ENCODE measurements around the gene DCC. TPM values are rescaled to one million over a fixed set of nuclear protein-coding genes. Genes with fewer than 3 reads are reported as not detected.

Gene DCC
- total and polyA plus RNA-seq, 2 of the 8 experiments (the other 6 are each of a cell fraction or from before 2014, with no cell fraction given) = 0.14 to 1.4 TPM

DNA sequence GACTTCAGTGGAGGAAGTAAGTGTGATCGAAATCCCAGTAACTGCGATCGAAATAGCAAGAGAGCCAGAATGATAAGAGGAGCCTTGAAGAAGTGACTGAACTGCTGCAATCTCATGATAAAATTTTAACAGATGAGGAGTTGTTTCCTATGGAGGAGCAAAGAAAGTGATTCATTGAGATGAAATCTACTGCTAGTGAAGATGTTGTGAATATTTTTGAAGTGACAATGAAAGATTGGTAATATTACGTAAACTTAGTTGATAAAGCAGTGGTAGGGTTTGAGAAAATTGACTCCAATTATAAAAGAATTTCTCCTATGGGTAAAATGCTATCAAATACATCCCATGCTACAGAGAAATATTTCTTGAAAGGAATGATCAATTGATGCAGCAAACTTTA, 1103.8 kb downstream of the DCC start:
- no peaks in the 10 kb centered on the region for H3K23me2 ChIP-seq (ENCODE audit: low read depth, low read length)
- no peak for DNase-seq (ENCODE audit: low read depth in 1 of 2, low spot score in 2 of 2)
- no peak overlapping the region for H3K4me2 ChIP-seq (ENCODE audit: insufficient read depth in 1 of 2, low read depth in 2 of 2, low read length in 2 of 2)
- H3K14ac ChIP-seq (ENCODE audit: insufficient read length) = no peak overlapping the region
- H2AFZ ChIP-seq (ENCODE audit: low read length) = no peak overlapping the region
- H3K4me3 ChIP-seq (ENCODE audit: extremely low read depth in 1 of 4, insufficient read depth in 2 of 4, low read depth in 3 of 4, low read length in 4 of 4) = no peak overlapping the region
- no peaks in the 10 kb centered on the region for H3K36me3 ChIP-seq (ENCODE audit: control insufficient read depth in 2 of 4, insufficient read depth in 4 of 4, low read length in 3 of 4)
- WGBS, 2 experiments (ENCODE audit: extremely low coverage in 1 of 2, insufficient coverage in 1 of 2, insufficient read length in 1 of 2, insufficient replicate concordance in 2 of 2, low coverage in 1 of 2, low lambda C conversion rate in 2 of 2, missing lambda C conversion rate in 1 of 2) = 96% methylated on average over 4 of the region's 4 CpGs; no CpG with 5 or more reads in 1 of the 2 experiments
- FAIRE-seq = no peak
- H2BK12ac ChIP-seq (ENCODE audit: low read depth, low read length) = no peak overlapping the region
- TF ChIP-seq SP4 (IDR thresholded peaks at IDR 0.05; ENCODE audit: low read length) (no peak), SRF (IDR thresholded peaks at IDR 0.05; ENCODE audit: low read depth, low read length) (no peak), CHD1 (IDR thresholded peaks at IDR 0.05; ENCODE audit: low read depth, low read length) (no peak), TBP (IDR thresholded peaks at IDR 0.05; ENCODE audit: low read depth, low read length) (no peak), CHD2 (IDR thresholded peaks at IDR 0.05; ENCODE audit: low read length) (no peak), CBX8 (IDR thresholded peaks at IDR 0.05; ENCODE audit: borderline replicate concordance, low read depth, low read length) (no peak), CTCF (IDR thresholded peaks at IDR 0.05; ENCODE audit: control extremely low read depth in 1 of 3, insufficient read depth in 1 of 3, low read depth in 1 of 3, low read length in 3 of 3) (no peak), BACH1 (IDR thresholded peaks at IDR 0.05; ENCODE audit: low read length) (no peak)
- TF ChIP-seq, protein P1, sequence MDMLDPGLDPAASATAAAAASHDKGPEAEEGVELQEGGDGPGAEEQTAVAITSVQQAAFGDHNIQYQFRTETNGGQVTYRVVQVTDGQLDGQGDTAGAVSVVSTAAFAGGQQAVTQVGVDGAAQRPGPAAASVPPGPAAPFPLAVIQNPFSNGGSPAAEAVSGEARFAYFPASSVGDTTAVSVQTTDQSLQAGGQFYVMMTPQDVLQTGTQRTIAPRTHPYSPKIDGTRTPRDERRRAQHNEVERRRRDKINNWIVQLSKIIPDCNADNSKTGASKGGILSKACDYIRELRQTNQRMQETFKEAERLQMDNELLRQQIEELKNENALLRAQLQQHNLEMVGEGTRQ (IDR thresholded peaks at IDR 0.05; ENCODE audit: low read length) = no peak
- H3K9me3 ChIP-seq (ENCODE audit: insufficient read depth in 2 of 2, low read depth in 1 of 2, low read length in 1 of 2) = no peaks in the 10 kb centered on the region
- no peak overlapping the region for H3K56ac ChIP-seq (replicated peaks; ENCODE audit: insufficient read length, low read depth, low read length)
- no peak overlapping the region for H3K23ac ChIP-seq (ENCODE audit: insufficient read length)
- H3K4ac ChIP-seq (replicated peaks; ENCODE audit: insufficient read length, low read depth, low read length) = no peak overlapping the region
- no peak overlapping the region for H4K5ac ChIP-seq (ENCODE audit: insufficient read length, low read depth, low read length)
- H4K91ac ChIP-seq (replicated peaks; ENCODE audit: insufficient read length, low read length) = no peak overlapping the region
- H2BK5ac ChIP-seq (ENCODE audit: low read depth, low read length) = no peak overlapping the region
- H3K9ac ChIP-seq (replicated peaks in 1 of 4; ENCODE audit: extremely low read depth in 1 of 4, low read depth in 3 of 4, low read length in 3 of 4) = no peak overlapping the region
- no peak overlapping the region for H3K18ac ChIP-seq (ENCODE audit: extremely low read depth, low read length)
- CTCF ChIA-PET (ENCODE audit: partially characterized antibody) = no interaction called here
- H2AK5ac ChIP-seq (ENCODE audit: low read depth, low read length) = no peak overlapping the region
- no peaks in the 10 kb centered on the region for H3K79me2 ChIP-seq (ENCODE audit: control insufficient read depth in 1 of 2, insufficient read depth in 2 of 2, low read length in 2 of 2)
- H2BK20ac ChIP-seq (ENCODE audit: low read length) = no peak overlapping the region
- H3K4me1 ChIP-seq (replicated peaks in 1 of 4; ENCODE audit: control insufficient read depth in 3 of 4, insufficient read depth in 4 of 4, low read length in 3 of 4) = no peaks in the 10 kb centered on the region
- H3K27me3 ChIP-seq (replicated peaks in 1 of 4; ENCODE audit: control insufficient read depth in 3 of 4, extremely low read depth in 1 of 4, insufficient read depth in 3 of 4, low read length in 3 of 4) = no peaks in the 10 kb centered on the region
- no peaks in the 10 kb centered on the region for H3K79me1 ChIP-seq (ENCODE audit: low read depth, low read length)
- H2BK15ac ChIP-seq (ENCODE audit: low read length) = no peak overlapping the region
- no peaks in the 10 kb centered on the region for H4K20me1 ChIP-seq (replicated peaks in 1 of 2; ENCODE audit: control insufficient read depth in 1 of 2, insufficient read depth in 2 of 2, low read length in 2 of 2)
- POLR2A ChIA-PET (ENCODE audit: partially characterized antibody) = no interaction called here
- no peak overlapping the region for H4K8ac ChIP-seq (ENCODE audit: extremely low read depth, insufficient read depth, low read length)
- H2BK120ac ChIP-seq (replicated peaks; ENCODE audit: low read depth, low read length) = no peak overlapping the region
- H3K27ac ChIP-seq (ENCODE audit: low read depth, low read length) = no peak overlapping the region

Measured in H1 (cell line).